MM.1S (cell line): ENCODE measurements around the gene TTC28.

Source experiments
- EZH2 ChIP-seq: fragments of 300-600 bp; sonication (generic); optimal IDR thresholded peaks from 2 replicates; pipeline ENCODE3; 2017; ENCODE audit warnings: low read depth, mild to moderate bottlenecking, antibody characterized with exemption, low read length, mixed read lengths
- EZH2phosphoT487 ChIP-seq: fragments of 300-600 bp; sonication (generic); IDR thresholded peaks from 2 replicates; pipeline ENCODE4 v1.6.1; 2018; ENCODE audit warnings: antibody characterized with exemption, low read length
- TF ChIP-seq, protein P1 (sequence below): fragments of 300-600 bp; sonication (generic); IDR thresholded peaks from 2 replicates; pipeline ENCODE4 v1.5.1; 2016; ENCODE audit warnings: antibody characterized with exemption, low read length, mixed read lengths

DNA sequence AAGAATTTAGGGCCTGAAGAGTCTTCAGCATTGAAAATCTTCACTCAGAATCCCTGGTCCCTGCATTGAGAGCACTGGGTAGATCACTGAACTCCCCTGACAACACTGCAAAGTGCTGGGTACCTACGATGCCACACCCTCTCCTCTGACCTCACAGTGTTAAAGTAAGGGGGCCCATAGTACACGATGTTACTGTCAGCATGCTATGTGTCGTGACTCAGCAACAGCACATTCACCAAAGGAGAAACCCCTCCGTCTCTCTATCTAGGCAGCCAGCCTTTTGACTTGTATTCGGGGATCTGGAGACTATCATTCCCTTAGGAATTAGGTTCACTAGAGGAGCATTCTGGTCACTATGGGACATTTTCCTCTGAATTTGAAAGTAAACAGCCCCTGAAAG is 693.2 kb downstream of the TTC28 start:
- TF ChIP-seq, protein P1, sequence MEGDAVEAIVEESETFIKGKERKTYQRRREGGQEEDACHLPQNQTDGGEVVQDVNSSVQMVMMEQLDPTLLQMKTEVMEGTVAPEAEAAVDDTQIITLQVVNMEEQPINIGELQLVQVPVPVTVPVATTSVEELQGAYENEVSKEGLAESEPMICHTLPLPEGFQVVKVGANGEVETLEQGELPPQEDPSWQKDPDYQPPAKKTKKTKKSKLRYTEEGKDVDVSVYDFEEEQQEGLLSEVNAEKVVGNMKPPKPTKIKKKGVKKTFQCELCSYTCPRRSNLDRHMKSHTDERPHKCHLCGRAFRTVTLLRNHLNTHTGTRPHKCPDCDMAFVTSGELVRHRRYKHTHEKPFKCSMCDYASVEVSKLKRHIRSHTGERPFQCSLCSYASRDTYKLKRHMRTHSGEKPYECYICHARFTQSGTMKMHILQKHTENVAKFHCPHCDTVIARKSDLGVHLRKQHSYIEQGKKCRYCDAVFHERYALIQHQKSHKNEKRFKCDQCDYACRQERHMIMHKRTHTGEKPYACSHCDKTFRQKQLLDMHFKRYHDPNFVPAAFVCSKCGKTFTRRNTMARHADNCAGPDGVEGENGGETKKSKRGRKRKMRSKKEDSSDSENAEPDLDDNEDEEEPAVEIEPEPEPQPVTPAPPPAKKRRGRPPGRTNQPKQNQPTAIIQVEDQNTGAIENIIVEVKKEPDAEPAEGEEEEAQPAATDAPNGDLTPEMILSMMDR: no peak
- TF ChIP-seq EZH2phosphoT487 (no peak), EZH2 (no peak)
